AG04449 (cell line): ENCODE measurements around the gene ETV3L.

Experiments used
- CTCF ChIA-PET: fragments of 350-600 bp; formaldehyde crosslinking; extraction: SDS; loops from one replicate; lab custom pipeline; 2021; ENCODE audit warnings: antibody characterized with exemption; lab: Yijun Ruan, JAX
- POLR2A ChIA-PET: fragments of 400-600, 350-600 bp; formaldehyde crosslinking; extraction: SDS; loops from one replicate; lab custom pipeline; 2020; ENCODE audit warnings: antibody characterized with exemption, inconsistent platforms; lab: Yijun Ruan, JAX
- DNase-seq: peaks from one replicate; pipeline ENCODE4 v3.0.0-alpha.2; 2010; ENCODE audit warnings: low read depth, low spot score
- H3K4me3 ChIP-seq: 2 replicates; pipeline ENCODE4 v1.5.1; 2011; ENCODE audit warnings: low read depth, mild to moderate bottlenecking, control low read depth, low read length
- CTCF ChIP-seq: IDR thresholded peaks from one replicate; pipeline ENCODE4 v1.5.1; 2011; ENCODE audit warnings: mild to moderate bottlenecking, moderate library complexity, low read length, control low read depth, inconsistent platforms; ENCODE audit not compliant: insufficient read depth; ENCODE audit errors: missing control alignments

Gene ETV3L

GRCh38 chr1:157089789-157090188 is 9.8 kb downstream of the ETV3L start:
- TF ChIP-seq CTCF, result no peak
- H3K4me3 ChIP-seq, result no peak overlapping the region
- DNase-seq, result no peak
- ChIA-PET CTCF (interaction anchor here (0.6 to 8.8 kb wide), 41 partner anchors 9 to 391 kb away, joined by 3 to 478 read pairs (median 5); partner anchors contain the start of gene ETV3L), POLR2A (interaction anchor here (1.0 to 1.4 kb wide), 3 partner anchors 16 to 66 kb away, joined by 3 to 11 read pairs (median 3); no protein-coding TSS in a partner anchor)

GRCh38 chr1:157088607-157089006 is 11.0 kb downstream of the ETV3L start:
- ChIA-PET CTCF (interaction anchor here (0.7 to 8.8 kb wide), 14 partner anchors 9 to 108 kb away, joined by 3 to 478 read pairs (median 8); partner anchors contain the start of gene ETV3L), POLR2A (no interaction called here)
- H3K4me3 ChIP-seq, result no peak overlapping the region
- DNase-seq, result no peak
- TF ChIP-seq CTCF, result no peak

DNA sequence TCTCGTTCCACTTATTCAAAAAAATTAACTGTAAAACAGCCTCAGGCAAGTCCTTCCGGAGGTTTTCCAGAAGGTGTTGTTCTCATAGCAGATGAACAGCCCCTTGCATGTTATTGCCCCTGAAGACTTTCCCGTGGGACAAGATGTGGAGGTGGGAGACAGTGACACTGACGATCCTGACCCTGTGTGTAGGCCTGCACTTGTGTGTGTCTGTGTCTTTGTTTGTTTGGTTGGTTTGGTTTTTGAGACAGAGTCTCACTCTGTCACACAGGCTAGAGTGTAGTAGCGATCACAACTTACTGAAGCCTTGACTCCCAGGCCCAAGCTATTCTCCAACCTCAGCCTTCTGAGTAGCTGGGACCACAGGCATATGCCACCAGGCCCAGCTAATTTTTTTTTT is 12.6 kb downstream of the ETV3L start:
- DNase-seq, result no peak
- CTCF ChIA-PET, result interaction anchor here (0.9 to 8.8 kb wide), 5 partner anchors 15 to 67 kb away, joined by 3 to 478 read pairs (median 28); partner anchors contain the start of gene ETV3L
- H3K4me3 ChIP-seq, result no peak overlapping the region
- POLR2A ChIA-PET, result interaction anchor here (1.0 kb wide), 1 partner anchor 13 kb away, joined by 3 read pairs; no protein-coding TSS in a partner anchor
- TF ChIP-seq CTCF, result no peak

DNA sequence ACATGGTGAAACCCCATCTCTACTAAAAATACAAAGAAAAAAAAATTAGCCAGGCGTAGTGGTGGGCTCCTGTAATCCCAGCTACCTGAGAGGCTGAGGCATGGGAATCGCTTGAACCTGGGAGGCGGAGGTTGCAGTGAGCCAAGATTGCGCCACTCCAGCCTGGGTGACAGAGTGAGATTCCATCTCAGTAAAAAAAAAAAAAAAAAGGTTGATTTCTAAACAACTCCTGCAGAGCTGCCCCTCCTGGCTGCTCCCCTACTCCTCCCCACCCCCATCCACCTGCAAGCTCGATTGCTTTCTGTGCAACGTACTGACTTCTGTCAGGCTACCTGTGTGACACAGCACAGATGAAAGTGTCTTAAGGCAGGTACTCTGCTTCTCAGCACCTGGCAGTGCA is 13.3 kb downstream of the ETV3L start:
- CTCF ChIA-PET, result interaction anchor here (1.0 to 8.8 kb wide), 3 partner anchors 12 to 68 kb away, joined by 3 to 478 read pairs (median 4); no protein-coding TSS in a partner anchor
- POLR2A ChIA-PET, result no interaction called here
- DNase-seq, result no peak
- no peak for TF ChIP-seq CTCF
- no peak overlapping the region for H3K4me3 ChIP-seq

- ChIA-PET POLR2A (no interaction called here), CTCF (interaction anchor here (1.0 to 8.8 kb wide), 3 partner anchors 11 to 68 kb away, joined by 3 to 478 read pairs (median 4); no protein-coding TSS in a partner anchor)
- DNase-seq, result no peak
- no peak overlapping the region for H3K4me3 ChIP-seq
- no peak for TF ChIP-seq CTCF
Observed at GRCh38 chr1:157085421-157085820, 14.2 kb downstream of the ETV3L start.

- DNase-seq, result no peak
- POLR2A ChIA-PET, result no interaction called here
- CTCF ChIA-PET, result interaction anchor here (8.8 kb wide), 1 partner anchor 69 kb away, joined by 478 read pairs; no protein-coding TSS in a partner anchor
- no peak overlapping the region for H3K4me3 ChIP-seq
- no peak for TF ChIP-seq CTCF
Observed at GRCh38 chr1:157084720-157085119, 14.9 kb downstream of the ETV3L start.
